Chondrocyte (in vitro differentiated cells): ENCODE measurements around the gene PCBP1. TPM values are rescaled to one million over a fixed set of nuclear protein-coding genes. Genes with fewer than 3 reads are reported as not detected.
"Not testable (repeated sequence)": the region's sequence is repeated elsewhere in the genome, so short reads cannot be mapped to it uniquely, and the experiment has no call there.

Experiments used
- DNase-seq: peaks from one replicate; pipeline ENCODE4 v3.0.0; 2021; ENCODE audit warnings: mixed read lengths, low spot score
- H3K27ac Mint-ChIP-seq: one replicate; pipeline ENCODE4 v1.8.0; 2021; ENCODE audit warnings: mild to moderate bottlenecking, moderate library complexity, mixed read lengths; ENCODE audit not compliant: unreplicated experiment
- H3K27me3 Mint-ChIP-seq: 2 replicates; pipeline ENCODE4 v1.8.0; 2021; ENCODE audit warnings: low read depth, mixed read lengths
- H3K36me3 Mint-ChIP-seq: 2 replicates; pipeline ENCODE4 v1.8.0; 2021; ENCODE audit warnings: low read depth, mixed read lengths
- H3K4me1 Mint-ChIP-seq: 2 replicates; pipeline ENCODE4 v1.8.0; 2021; ENCODE audit warnings: low read depth, mild to moderate bottlenecking, mixed read lengths
- H3K4me3 Mint-ChIP-seq: one replicate; pipeline ENCODE4 v1.8.0; 2021; ENCODE audit warnings: mild to moderate bottlenecking, moderate library complexity, mixed read lengths; ENCODE audit not compliant: unreplicated experiment
- H3K9me3 Mint-ChIP-seq: 2 replicates; pipeline ENCODE4 v1.8.0; 2021; ENCODE audit warnings: low read depth, mixed read lengths
- total RNA-seq: library from RNA; stranded (reverse); gene quantifications from 3 replicates; pipeline ENCODE4 v1.2.1, GENCODE V29; 2021
- TF ChIP-seq, protein P1 (sequence below): fragments of 200-600 bp; sonication (generic); IDR thresholded peaks from 2 replicates; pipeline ENCODE4 v1.5.0; 2021; ENCODE audit warnings: antibody characterized with exemption, mild to moderate bottlenecking, moderate library complexity

Gene PCBP1
- total RNA-seq, 1 donor from 2014 or later: 220 TPM

GRCh38 chr2:70103531-70104061, 16.3 kb downstream of the PCBP1 start:
- TF ChIP-seq, protein P1, sequence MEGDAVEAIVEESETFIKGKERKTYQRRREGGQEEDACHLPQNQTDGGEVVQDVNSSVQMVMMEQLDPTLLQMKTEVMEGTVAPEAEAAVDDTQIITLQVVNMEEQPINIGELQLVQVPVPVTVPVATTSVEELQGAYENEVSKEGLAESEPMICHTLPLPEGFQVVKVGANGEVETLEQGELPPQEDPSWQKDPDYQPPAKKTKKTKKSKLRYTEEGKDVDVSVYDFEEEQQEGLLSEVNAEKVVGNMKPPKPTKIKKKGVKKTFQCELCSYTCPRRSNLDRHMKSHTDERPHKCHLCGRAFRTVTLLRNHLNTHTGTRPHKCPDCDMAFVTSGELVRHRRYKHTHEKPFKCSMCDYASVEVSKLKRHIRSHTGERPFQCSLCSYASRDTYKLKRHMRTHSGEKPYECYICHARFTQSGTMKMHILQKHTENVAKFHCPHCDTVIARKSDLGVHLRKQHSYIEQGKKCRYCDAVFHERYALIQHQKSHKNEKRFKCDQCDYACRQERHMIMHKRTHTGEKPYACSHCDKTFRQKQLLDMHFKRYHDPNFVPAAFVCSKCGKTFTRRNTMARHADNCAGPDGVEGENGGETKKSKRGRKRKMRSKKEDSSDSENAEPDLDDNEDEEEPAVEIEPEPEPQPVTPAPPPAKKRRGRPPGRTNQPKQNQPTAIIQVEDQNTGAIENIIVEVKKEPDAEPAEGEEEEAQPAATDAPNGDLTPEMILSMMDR: no peak
- H3K4me1 Mint-ChIP-seq: peaks cover 32% of the 10 kb centered on the region

GRCh38 chr2:70104231-70105111, 17.2 kb downstream of the PCBP1 start:
- Mint-ChIP-seq H3K9me3 (no peaks in the 10 kb centered on the region), H3K27me3 (no peaks in the 10 kb centered on the region), H3K4me3 (peak overlapping the region; percentile 53)

More at GRCh38 chr2:70103531-70104061, 16.3 kb downstream of the PCBP1 start:
- Mint-ChIP-seq H3K27me3 (no peaks in the 10 kb centered on the region), H3K4me3 (no peak overlapping the region), H3K36me3 (no peaks in the 10 kb centered on the region), H3K9me3 (no peaks in the 10 kb centered on the region), H3K27ac (no peak overlapping the region)
- DNase-seq: peak; percentile 29

DNA sequence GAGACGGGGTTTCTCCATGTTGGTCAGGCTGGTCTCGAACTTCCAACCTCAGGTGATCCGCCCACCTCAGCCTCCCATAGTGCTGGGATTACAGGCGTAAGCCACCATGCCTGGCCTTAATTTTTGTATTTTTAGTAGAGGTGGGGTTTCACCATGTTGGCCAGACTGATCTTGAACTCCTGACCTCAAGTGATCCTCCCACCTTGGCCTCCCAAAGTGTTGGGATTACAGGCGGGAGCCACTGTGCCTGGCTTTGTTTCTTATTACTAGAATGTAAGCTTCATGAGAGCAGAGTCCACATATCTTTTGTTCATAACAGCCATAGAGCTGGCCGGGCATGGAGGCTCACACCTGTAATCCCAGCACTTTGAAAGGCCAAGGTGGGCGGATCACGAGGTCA, 18.9 kb downstream of the PCBP1 start:
- not testable (repeated sequence) for H3K9me3 Mint-ChIP-seq, H3K27me3 Mint-ChIP-seq, H3K4me3 Mint-ChIP-seq, H3K36me3 Mint-ChIP-seq, H3K27ac Mint-ChIP-seq
- peaks cover 43% of the 10 kb centered on the region for H3K4me1 Mint-ChIP-seq
- peak; percentile 13 for DNase-seq

More at GRCh38 chr2:70104231-70105111, 17.2 kb downstream of the PCBP1 start:
- peak; percentile 6 for DNase-seq
- no peaks in the 10 kb centered on the region for H3K36me3 Mint-ChIP-seq
- peaks cover 37% of the 10 kb centered on the region for H3K4me1 Mint-ChIP-seq
- peak overlapping the region; percentile 76 for H3K27ac Mint-ChIP-seq
- TF ChIP-seq, protein P1: no peak

DNA sequence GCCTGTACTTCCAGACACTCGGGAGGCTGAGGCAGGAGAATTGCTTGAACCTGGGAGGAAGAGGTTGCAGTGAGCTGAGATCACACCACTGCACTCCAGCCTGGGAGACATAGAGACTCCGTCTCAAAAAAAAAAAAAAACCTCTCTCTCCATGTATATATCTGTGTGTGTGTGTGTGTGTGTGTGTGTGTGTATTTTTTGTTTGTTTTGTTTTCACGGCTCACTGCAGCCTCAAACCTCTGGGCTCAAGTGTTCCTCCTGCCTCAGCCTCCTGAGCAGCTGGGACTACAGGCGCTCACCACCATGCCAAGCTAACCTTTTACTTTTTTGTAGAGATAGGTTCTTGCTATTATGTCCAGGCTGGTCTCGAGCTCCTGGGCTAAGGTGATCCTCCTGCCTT, 23.1 kb downstream of the PCBP1 start:
- peak; percentile 15 for DNase-seq
- not testable (repeated sequence) for H3K27me3 Mint-ChIP-seq, H3K9me3 Mint-ChIP-seq, H3K36me3 Mint-ChIP-seq, H3K4me3 Mint-ChIP-seq
- H3K4me1 Mint-ChIP-seq: peaks cover 48% of the 10 kb centered on the region
- peak overlapping the region; percentile 39 for H3K27ac Mint-ChIP-seq

DNA sequence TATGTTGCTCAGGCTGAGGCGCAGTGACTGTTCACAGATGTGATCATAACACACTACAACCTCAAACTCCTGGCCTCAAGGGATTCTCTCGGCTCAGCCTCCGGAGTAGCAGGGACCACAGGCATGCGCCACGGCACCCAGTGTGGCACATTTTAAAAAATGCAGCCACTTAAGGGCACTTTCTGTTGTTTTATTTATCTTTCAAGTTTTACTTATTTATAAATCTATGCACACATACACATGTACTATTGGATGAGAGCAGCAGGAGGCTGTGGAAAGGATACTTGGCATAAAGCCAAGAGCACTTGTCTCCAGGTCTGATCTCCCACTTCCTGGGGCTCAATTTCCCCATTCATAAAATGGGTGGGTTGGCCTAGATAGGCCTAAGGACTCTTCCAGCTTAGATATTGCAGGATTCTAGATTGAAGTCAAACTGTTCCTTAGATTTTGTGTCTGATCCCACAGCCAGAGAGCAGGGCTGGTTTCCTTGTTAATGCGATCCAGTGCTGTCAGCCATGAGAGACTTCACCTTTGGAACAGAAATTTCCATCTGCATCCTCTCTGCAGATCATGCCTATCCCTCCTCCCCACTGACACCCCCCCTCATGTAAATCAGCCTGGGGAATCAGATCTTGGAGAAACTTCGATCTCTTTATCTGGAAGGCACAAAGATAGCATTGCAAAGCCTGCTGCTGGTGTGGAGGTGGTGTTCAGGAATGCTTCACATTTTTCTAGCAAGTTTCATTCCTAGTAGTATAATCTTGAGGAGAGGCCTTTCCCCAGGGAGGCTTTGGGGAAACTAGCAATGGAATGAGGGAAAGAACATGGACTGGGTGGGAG, 24.7 kb downstream of the PCBP1 start:
- Mint-ChIP-seq H3K27me3 (no peaks in the 10 kb centered on the region), H3K27ac (peak overlapping the region; percentile 92), H3K4me1 (peaks cover 51% of the 10 kb centered on the region), H3K36me3 (no peaks in the 10 kb centered on the region), H3K4me3 (no peak overlapping the region), H3K9me3 (no peaks in the 10 kb centered on the region)
- TF ChIP-seq, protein P1: peak; percentile 7
- DNase-seq: peak; percentile 33
